ENCODE data around the gene CD52. TPM values are rescaled to one million over a fixed set of nuclear protein-coding genes. Genes with fewer than 3 reads are reported as not detected.

Gene CD52
- polyA plus RNA-seq, 1 experiment: not detected

DNA sequence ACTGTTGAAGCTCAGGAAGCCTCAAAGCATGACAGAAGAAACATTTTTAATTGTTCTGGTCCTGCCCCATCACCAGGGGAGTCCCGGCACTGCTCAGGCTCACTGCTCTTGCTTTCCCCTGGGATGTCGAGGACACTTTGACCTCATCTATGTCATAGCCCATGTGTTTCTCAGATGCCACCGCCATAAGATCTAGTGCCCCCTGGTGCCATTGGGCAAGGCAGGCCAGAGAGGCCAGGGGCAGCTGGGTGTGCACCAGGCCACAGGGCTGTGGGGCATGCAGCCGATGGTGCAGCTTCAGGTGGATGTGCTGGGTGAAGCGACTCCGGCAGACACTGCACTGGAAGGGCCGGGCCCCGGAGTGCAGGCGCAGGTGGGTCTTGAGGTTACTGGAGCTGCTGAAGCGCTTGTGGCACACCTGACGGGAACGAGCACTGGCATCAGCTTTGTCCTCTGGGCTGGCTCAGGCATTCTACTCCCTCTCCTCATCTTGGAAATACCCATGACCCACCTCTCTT lies 43.9 kb downstream of the CD52 start:
- ChIA-PET POLR2A (no interaction called here), CTCF (interaction anchor here (0.6 to 4.2 kb wide), 5 partner anchors 14 to 56 kb away, joined by 3 to 120 read pairs (median 5); partner anchors contain the start of gene ZNF683)
- Histone ChIP-seq H3K4me3 (ENCODE audit: low read depth, low read length) (no peak overlapping the region), H3K27ac (ENCODE audit: low read depth, low read length) (no peak overlapping the region), H3K9me3 (ENCODE audit: control insufficient read depth, insufficient read depth, low read length) (peaks cover 7% of the 10 kb centered on the region; the same call in 1 of the 2 replicates), H3K27me3 (ENCODE audit: control insufficient read depth, insufficient read depth, low read length) (peaks cover 56% of the 10 kb centered on the region)
- DNase-seq (ENCODE audit: low read depth, low spot score): no peak
- TF ChIP-seq, protein P1, sequence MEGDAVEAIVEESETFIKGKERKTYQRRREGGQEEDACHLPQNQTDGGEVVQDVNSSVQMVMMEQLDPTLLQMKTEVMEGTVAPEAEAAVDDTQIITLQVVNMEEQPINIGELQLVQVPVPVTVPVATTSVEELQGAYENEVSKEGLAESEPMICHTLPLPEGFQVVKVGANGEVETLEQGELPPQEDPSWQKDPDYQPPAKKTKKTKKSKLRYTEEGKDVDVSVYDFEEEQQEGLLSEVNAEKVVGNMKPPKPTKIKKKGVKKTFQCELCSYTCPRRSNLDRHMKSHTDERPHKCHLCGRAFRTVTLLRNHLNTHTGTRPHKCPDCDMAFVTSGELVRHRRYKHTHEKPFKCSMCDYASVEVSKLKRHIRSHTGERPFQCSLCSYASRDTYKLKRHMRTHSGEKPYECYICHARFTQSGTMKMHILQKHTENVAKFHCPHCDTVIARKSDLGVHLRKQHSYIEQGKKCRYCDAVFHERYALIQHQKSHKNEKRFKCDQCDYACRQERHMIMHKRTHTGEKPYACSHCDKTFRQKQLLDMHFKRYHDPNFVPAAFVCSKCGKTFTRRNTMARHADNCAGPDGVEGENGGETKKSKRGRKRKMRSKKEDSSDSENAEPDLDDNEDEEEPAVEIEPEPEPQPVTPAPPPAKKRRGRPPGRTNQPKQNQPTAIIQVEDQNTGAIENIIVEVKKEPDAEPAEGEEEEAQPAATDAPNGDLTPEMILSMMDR (IDR thresholded peaks at IDR 0.05; ENCODE audit: low read depth, low read length): no peak

DNA sequence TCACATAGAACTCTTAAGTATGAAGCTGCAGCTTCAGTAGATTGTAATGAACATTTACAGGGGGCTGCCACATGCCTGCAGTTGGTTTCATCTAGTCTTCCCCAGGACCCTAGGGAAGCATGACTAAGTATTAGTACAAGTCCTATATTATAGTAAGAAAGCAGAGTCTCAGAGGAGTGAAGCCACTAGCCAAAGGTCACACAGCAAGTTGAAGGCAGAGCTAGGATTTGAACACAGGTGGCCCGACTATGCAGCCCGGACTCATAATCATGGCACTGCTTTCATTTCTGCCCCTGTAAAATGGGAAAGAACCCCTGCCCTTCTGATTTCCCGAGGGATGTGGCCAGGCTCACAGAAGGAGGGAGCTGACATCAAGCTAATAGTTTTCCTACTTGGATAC lies 44.6 kb downstream of the CD52 start:
- H3K9me3 ChIP-seq (ENCODE audit: control insufficient read depth, insufficient read depth, low read length): peaks cover 7% of the 10 kb centered on the region; the same call in 1 of the 2 replicates
- CTCF ChIA-PET: interaction anchor here (0.6 to 4.2 kb wide), 5 partner anchors 13 to 55 kb away, joined by 3 to 120 read pairs (median 5); partner anchors contain the start of gene ZNF683
- TF ChIP-seq, protein P1 (IDR thresholded peaks at IDR 0.05; ENCODE audit: low read depth, low read length): no peak
- POLR2A ChIA-PET: no interaction called here
- H3K4me3 ChIP-seq (ENCODE audit: low read depth, low read length): no peak overlapping the region
- H3K27me3 ChIP-seq (ENCODE audit: control insufficient read depth, insufficient read depth, low read length): peaks cover 54% of the 10 kb centered on the region
- no peak for DNase-seq (ENCODE audit: low read depth, low spot score)
- no peak overlapping the region for H3K27ac ChIP-seq (ENCODE audit: low read depth, low read length)

DNA sequence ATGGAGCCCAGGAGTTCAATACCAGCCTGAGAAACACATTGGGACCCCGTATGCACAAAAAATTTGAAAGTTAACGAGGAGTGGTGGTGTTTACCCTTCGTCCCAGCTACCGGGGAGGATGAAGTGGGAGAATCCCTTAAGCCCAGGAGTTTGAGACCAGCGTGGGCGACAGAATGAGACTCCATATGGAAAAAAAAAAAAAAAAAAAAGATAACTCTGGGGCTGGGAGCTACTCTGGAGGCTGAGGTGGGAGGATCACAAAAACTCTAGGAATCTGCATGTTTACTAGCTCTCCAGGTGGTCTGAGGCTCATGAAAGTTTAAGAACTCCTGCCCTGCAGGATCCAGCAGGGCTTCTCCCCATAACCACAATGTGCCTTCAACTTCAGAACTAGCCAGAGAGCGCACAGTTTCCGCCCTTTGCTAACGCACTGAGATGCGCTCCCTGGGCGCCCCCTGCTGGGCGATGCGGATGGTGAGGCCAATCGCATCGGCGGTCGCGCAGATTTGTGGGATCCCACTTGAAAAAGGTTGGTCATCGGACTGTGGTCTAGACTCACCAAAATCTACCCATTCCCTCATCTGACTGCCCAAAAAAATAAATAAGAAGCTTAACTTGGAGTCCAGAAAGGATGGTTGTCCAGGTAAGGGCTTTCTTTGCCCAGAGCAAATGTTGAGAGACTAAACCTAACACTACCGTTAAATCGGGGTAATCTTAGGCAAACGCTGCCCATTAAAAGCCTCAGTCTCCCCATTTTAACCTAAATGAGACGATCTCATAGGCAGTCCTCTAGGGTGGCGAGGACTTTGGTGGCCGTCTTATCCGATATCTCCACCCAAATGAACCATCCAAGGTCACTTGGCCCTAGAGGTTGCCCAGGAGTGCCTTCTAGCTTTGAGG lies 46.0 kb downstream of the CD52 start:
- no peak overlapping the region for H3K27ac ChIP-seq (ENCODE audit: low read depth, low read length)
- DNase-seq (ENCODE audit: low read depth, low spot score): peak; percentile 15
- no peak overlapping the region for H3K4me3 ChIP-seq (ENCODE audit: low read depth, low read length)
- TF ChIP-seq, protein P1 (IDR thresholded peaks at IDR 0.05; ENCODE audit: low read depth, low read length): peak; percentile 97
- ChIA-PET CTCF (interaction anchor here (0.6 to 4.2 kb wide), 41 partner anchors 10 to 278 kb away, joined by 3 to 120 read pairs (median 4); partner anchors contain the start of genes CEP85, CRYBG2 and ZNF683), POLR2A (no interaction called here)
- H3K27me3 ChIP-seq (ENCODE audit: control insufficient read depth, insufficient read depth, low read length): peaks cover 56% of the 10 kb centered on the region
- H3K9me3 ChIP-seq (ENCODE audit: control insufficient read depth, insufficient read depth, low read length): peaks cover 7% of the 10 kb centered on the region; the same call in 1 of the 2 replicates

DNA sequence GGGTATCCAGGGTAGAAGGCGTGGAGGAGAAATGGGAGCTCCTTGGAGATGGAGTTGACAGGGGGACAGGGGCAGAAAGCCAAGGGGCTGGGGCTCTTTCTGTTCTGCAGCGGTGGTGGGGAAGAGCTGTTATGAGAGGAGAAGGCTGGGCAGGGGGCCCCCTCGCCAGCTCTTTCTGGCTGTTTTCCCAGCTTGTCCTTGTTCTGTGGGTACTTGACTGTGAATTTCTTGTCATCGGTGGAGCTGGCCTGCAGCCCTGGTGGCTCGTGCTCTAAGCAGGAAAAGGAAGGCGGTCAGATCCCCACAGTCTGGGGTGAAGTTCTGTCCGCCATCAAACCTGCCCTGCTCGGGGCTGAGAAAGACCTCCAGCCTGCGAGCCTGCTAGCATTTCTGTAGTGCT lies 47.2 kb downstream of the CD52 start:
- no peak overlapping the region for H3K27ac ChIP-seq (ENCODE audit: low read depth, low read length)
- no peak overlapping the region for H3K4me3 ChIP-seq (ENCODE audit: low read depth, low read length)
- ChIA-PET CTCF (interaction anchor here (0.7 to 4.2 kb wide), 14 partner anchors 11 to 247 kb away, joined by 3 to 120 read pairs (median 4); partner anchors contain the start of genes CEP85 and ZNF683), POLR2A (no interaction called here)
- TF ChIP-seq, protein P1 (IDR thresholded peaks at IDR 0.05; ENCODE audit: low read depth, low read length): no peak
- no peak for DNase-seq (ENCODE audit: low read depth, low spot score)
- peaks cover 46% of the 10 kb centered on the region for H3K27me3 ChIP-seq (ENCODE audit: control insufficient read depth, insufficient read depth, low read length)
- H3K9me3 ChIP-seq (ENCODE audit: control insufficient read depth, insufficient read depth, low read length): peaks cover 5% of the 10 kb centered on the region; the same call in 1 of the 2 replicates

DNA sequence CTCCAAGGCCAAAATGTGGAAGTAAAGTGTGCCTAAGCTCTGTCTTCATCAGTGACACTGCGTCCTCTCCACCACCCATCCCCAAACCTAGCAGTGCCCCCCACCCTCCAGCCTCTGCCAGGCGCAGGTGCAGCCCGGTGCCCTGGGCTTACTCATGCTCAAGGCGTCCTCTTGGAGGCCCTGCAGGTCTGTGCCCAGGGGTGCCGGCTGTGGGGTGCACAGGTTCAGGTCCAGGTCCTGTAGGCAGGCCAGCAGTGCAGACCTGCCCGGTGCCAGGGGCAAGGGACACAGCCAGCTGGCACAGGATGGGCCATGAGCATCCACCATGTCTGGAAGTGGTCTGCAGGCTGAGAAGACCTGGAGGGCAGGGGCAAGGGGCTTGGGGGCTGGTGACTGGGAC lies 49.7 kb downstream of the CD52 start:
- POLR2A ChIA-PET: no interaction called here
- DNase-seq (ENCODE audit: low read depth, low spot score): no peak
- Histone ChIP-seq H3K4me3 (ENCODE audit: low read depth, low read length) (no peak overlapping the region), H3K27me3 (ENCODE audit: control insufficient read depth, insufficient read depth, low read length) (peaks cover 30% of the 10 kb centered on the region), H3K9me3 (ENCODE audit: control insufficient read depth, insufficient read depth, low read length) (no peaks in the 10 kb centered on the region), H3K27ac (ENCODE audit: low read depth, low read length) (no peak overlapping the region)
- TF ChIP-seq, protein P1 (IDR thresholded peaks at IDR 0.05; ENCODE audit: low read depth, low read length): no peak
- CTCF ChIA-PET: no interaction called here

Measured in AG04450 (cell line).